Measurements from ENCODE around the gene CRHR1.

DNA sequence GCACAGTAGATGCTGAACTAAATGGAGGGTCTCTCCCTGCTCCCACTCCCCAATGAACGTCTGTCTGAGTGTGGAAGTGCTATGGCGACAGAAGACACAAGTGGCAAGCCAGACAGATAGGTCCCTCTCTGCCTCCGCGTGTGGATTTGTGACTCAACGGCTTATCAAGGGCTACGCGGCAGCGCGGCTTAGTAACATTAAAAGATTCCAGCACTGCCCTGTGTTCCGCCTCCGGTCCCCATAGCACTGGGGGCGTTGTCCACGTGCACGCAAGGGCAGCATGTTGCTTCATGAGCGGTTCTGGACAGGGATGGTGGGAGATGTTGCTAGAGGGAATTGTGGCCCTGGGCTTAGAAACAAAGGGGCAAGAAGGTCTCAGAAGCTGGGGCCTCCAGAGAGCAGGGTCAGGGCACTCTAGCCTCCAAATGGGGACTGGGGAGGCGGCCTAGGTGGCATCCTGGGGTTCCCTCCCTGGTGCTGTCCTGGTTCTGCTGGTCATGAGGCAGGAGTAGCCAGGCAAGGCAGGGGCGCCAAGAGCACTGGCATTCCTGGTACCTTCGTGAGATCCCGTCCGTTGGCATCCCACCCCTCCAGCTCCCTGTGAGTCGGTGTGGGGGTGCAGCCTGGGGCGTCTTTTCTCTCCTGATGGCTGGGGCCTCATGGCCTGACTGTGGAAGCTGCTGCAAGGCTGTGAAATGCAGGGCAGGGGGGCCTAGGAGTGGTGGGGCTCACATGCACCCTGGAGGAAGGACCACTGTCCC is 9.1 kb downstream of the CRHR1 start:
- TF ChIP-seq, protein P1, sequence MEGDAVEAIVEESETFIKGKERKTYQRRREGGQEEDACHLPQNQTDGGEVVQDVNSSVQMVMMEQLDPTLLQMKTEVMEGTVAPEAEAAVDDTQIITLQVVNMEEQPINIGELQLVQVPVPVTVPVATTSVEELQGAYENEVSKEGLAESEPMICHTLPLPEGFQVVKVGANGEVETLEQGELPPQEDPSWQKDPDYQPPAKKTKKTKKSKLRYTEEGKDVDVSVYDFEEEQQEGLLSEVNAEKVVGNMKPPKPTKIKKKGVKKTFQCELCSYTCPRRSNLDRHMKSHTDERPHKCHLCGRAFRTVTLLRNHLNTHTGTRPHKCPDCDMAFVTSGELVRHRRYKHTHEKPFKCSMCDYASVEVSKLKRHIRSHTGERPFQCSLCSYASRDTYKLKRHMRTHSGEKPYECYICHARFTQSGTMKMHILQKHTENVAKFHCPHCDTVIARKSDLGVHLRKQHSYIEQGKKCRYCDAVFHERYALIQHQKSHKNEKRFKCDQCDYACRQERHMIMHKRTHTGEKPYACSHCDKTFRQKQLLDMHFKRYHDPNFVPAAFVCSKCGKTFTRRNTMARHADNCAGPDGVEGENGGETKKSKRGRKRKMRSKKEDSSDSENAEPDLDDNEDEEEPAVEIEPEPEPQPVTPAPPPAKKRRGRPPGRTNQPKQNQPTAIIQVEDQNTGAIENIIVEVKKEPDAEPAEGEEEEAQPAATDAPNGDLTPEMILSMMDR (IDR thresholded peaks at IDR 0.05): no peak
- TF ChIP-seq POLR2A (IDR thresholded peaks at IDR 0.05) (no peak), POLR2AphosphoS5 (IDR thresholded peaks at IDR 0.05) (no peak)
